ENCODE results near the gene TPMT.

DNA sequence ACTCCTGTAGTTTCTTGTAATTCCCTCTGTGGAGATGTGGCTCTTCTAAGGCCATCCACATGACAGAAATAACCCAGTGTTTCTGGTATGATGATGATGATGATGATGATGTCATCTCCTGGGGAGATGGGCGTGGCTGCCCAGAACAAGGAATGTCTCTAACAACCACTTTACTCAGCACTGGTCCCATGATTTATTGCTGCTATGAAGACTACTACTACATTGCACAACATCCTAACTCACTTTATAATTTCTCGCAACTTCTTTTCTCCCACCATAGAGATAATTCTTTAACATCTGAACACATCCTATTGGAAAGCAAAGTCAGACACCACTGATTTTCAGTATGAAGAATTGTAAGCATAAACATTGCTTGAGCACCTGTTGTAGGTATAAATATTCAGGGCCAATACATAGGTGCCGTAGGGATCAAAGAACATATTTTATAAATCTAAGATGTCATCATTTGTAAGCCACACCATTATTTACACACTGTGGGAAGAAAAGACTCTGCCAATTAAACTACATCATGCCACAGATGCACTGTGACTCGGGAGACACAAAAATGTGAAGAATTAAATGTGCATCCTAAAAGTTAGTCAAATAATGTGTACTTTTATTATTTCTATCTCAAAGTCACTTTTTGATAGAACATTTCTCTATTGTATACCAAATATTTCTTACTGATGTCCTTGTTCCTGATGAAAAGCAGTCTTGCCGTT, 6.4 kb downstream of the TPMT start:
- TF ChIP-seq POLR2A (IDR thresholded peaks at IDR 0.05) = no peak
- TF ChIP-seq, protein P1, sequence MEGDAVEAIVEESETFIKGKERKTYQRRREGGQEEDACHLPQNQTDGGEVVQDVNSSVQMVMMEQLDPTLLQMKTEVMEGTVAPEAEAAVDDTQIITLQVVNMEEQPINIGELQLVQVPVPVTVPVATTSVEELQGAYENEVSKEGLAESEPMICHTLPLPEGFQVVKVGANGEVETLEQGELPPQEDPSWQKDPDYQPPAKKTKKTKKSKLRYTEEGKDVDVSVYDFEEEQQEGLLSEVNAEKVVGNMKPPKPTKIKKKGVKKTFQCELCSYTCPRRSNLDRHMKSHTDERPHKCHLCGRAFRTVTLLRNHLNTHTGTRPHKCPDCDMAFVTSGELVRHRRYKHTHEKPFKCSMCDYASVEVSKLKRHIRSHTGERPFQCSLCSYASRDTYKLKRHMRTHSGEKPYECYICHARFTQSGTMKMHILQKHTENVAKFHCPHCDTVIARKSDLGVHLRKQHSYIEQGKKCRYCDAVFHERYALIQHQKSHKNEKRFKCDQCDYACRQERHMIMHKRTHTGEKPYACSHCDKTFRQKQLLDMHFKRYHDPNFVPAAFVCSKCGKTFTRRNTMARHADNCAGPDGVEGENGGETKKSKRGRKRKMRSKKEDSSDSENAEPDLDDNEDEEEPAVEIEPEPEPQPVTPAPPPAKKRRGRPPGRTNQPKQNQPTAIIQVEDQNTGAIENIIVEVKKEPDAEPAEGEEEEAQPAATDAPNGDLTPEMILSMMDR (IDR thresholded peaks at IDR 0.05) = no peak

Data from vagina (tissue), 2 donors.